SU-DHL-6 (cell line): ENCODE data around the gene TCP10L.

Source experiments
- CTCF ChIP-seq: fragments of 200-600 bp; sonication (generic); IDR thresholded peaks from one replicate; pipeline ENCODE4 v1.5.1; 2017; ENCODE audit warnings: antibody characterized with exemption, mild to moderate bottlenecking, low read length, moderate library complexity; ENCODE audit not compliant: insufficient read depth, poor library complexity, severe bottlenecking
- EZH2phosphoT487 ChIP-seq: fragments of 200-600 bp; sonication (generic), shearing (Covaris generic); conservative IDR thresholded peaks from 2 replicates; pipeline ENCODE4 v1.6.1; 2018; ENCODE audit warnings: mild to moderate bottlenecking, antibody characterized with exemption, low read length, moderate library complexity, mixed read lengths

GRCh38 chr21:32592929-32593502 lies 7.7 kb upstream of the TCP10L start:
- TF ChIP-seq CTCF, result no peak
- no peak for TF ChIP-seq EZH2phosphoT487
